IMR-90 (cell line): ENCODE data around the gene BTBD9. TPM values are rescaled to one million over a fixed set of nuclear protein-coding genes. Genes with fewer than 3 reads are reported as not detected.

Experiments used
- ATAC-seq: fragments of 200-7000 bp; cut with Tn5 transposase; 2 replicates; pipeline ENCODE4 v1.9.1; 2020; ENCODE audit warnings: low read depth, mild to moderate bottlenecking, moderate library complexity
- BruUV-seq: library from RNA; stranded (reverse); fragments of 400-500 nt; replicated peaks from 2 replicates; lab custom pipeline; 2021; lab: Mats Ljungman, UMichigan
- CTCF ChIA-PET: fragments of 300-600 bp; formaldehyde crosslinking; extraction: SDS; loops from one replicate; lab custom pipeline; 2021; ENCODE audit warnings: antibody characterized with exemption; lab: Yijun Ruan, JAX
- POLR2A ChIA-PET: fragments of 300-600 bp; sonication (Branson Sonifier 250); formaldehyde crosslinking; loops from one replicate; lab custom pipeline; 2022; ENCODE audit warnings: antibody characterized with exemption; ENCODE audit not compliant: unreplicated experiment; lab: Charles Lee
- DNase-seq: peaks from one replicate; pipeline ENCODE4 v3.0.0; 2013
- H2AFZ ChIP-seq: replicated peaks from 2 replicates; pipeline ENCODE3; 2013; ENCODE audit warnings: low read length, mild to moderate bottlenecking; ENCODE audit not compliant: poor library complexity
- H2AK5ac ChIP-seq: 2 replicates; pipeline ENCODE4 v1.6.1; 2013; ENCODE audit warnings: low read depth, low read length, inconsistent platforms
- H2AK9ac ChIP-seq: replicated peaks from 2 replicates; pipeline ENCODE3; 2013; ENCODE audit warnings: mild to moderate bottlenecking, low read depth, low read length, moderate library complexity; ENCODE audit not compliant: poor library complexity
- H2BK120ac ChIP-seq: 2 replicates; pipeline ENCODE4 v1.6.1; 2013; ENCODE audit warnings: low read depth, low read length, inconsistent platforms
- H2BK15ac ChIP-seq: 3 replicates; pipeline ENCODE4 v1.6.1; 2013; ENCODE audit warnings: low read depth, low read length, inconsistent platforms
- H2BK20ac ChIP-seq: 2 replicates; pipeline ENCODE4 v1.6.1; 2013; ENCODE audit warnings: low read depth, mild to moderate bottlenecking, inconsistent platforms, low read length, moderate library complexity
- H2BK5ac ChIP-seq: 2 replicates; pipeline ENCODE4 v1.6.1; 2013; ENCODE audit warnings: mild to moderate bottlenecking, low read depth, low read length, inconsistent platforms; ENCODE audit not compliant: poor library complexity, severe bottlenecking
- H3K14ac ChIP-seq: replicated peaks from 2 replicates; pipeline ENCODE4 v1.6.1; 2013; ENCODE audit warnings: low read depth, low read length, inconsistent platforms
- H3K18ac ChIP-seq: 2 replicates; pipeline ENCODE4 v1.6.1; 2013; ENCODE audit warnings: low read depth, low read length, control low read depth
- H3K23ac ChIP-seq: 2 replicates; pipeline ENCODE4 v1.6.1; 2013; ENCODE audit warnings: low read depth, low read length, inconsistent platforms
- H3K27ac ChIP-seq: 2 replicates; pipeline ENCODE4 v1.5.1; 2013; ENCODE audit warnings: mild to moderate bottlenecking, control low read depth, low read length; ENCODE audit not compliant: insufficient read depth
- H3K27me3 ChIP-seq: 2 replicates; pipeline ENCODE4 v1.6.1; 2013; ENCODE audit warnings: low read length; ENCODE audit not compliant: control insufficient read depth, insufficient read depth
- H3K36me3 ChIP-seq: 2 replicates; pipeline ENCODE4 v1.6.1; 2013; ENCODE audit warnings: low read length, mixed read lengths; ENCODE audit not compliant: control insufficient read depth, insufficient read depth
- H3K4ac ChIP-seq: 2 replicates; pipeline ENCODE4 v1.6.1; 2013; ENCODE audit warnings: low read depth, low read length, inconsistent platforms
- H3K4me1 ChIP-seq: 2 replicates; pipeline ENCODE4 v1.6.1; 2013; ENCODE audit warnings: low read length, mixed read lengths; ENCODE audit not compliant: control insufficient read depth, insufficient read depth
- H3K4me2 ChIP-seq: 2 replicates; pipeline ENCODE4 v1.6.1; 2013; ENCODE audit warnings: low read depth, mild to moderate bottlenecking, control low read depth, low read length, moderate library complexity
- H3K4me3 ChIP-seq: 2 replicates; pipeline ENCODE4 v1.5.1; 2013; ENCODE audit warnings: low read depth, mild to moderate bottlenecking, control low read depth, low read length, moderate library complexity; ENCODE audit not compliant: insufficient read depth
- H3K56ac ChIP-seq: 2 replicates; pipeline ENCODE4 v1.6.1; 2013; ENCODE audit warnings: low read length, inconsistent platforms; ENCODE audit not compliant: insufficient read depth; ENCODE audit errors: extremely low read depth
- H3K79me1 ChIP-seq, 2 experiments: 2 replicates each; pipeline ENCODE4 v1.6.1; 2013; ENCODE audit warnings: low read length in 2 of 2, inconsistent platforms in 1 of 2, low read depth in 1 of 2
- H3K9ac ChIP-seq: 2 replicates; pipeline ENCODE4 v1.6.1; 2013; ENCODE audit warnings: low read depth, low read length, control low read depth
- H3K9me1 ChIP-seq: 2 replicates; pipeline ENCODE4 v1.6.1; 2013; ENCODE audit warnings: low read length, inconsistent platforms; ENCODE audit not compliant: insufficient read depth
- H3K9me3 ChIP-seq: 2 replicates; pipeline ENCODE4 v1.6.1; 2013; ENCODE audit warnings: low read length; ENCODE audit not compliant: control insufficient read depth, insufficient read depth
- H4K20me1 ChIP-seq: 2 replicates; pipeline ENCODE4 v1.6.1; 2013; ENCODE audit warnings: low read length, inconsistent platforms; ENCODE audit not compliant: insufficient read depth
- H4K5ac ChIP-seq: 2 replicates; pipeline ENCODE4 v1.6.1; 2013; ENCODE audit warnings: mild to moderate bottlenecking, low read depth, low read length, control low read depth
- H4K8ac ChIP-seq, 2 experiments: 2 replicates each; pipeline ENCODE4 v1.6.1; 2013; ENCODE audit warnings: low read depth in 2 of 2, low read length in 2 of 2, control low read depth in 1 of 2, inconsistent platforms in 1 of 2
- H4K91ac ChIP-seq: 2 replicates; pipeline ENCODE4 v1.6.1; 2013; ENCODE audit warnings: low read depth, low read length, inconsistent platforms; ENCODE audit not compliant: insufficient read depth
- CHD1 ChIP-seq: IDR thresholded peaks from 2 replicates; pipeline ENCODE4 v1.6.1; 2012; ENCODE audit warnings: low read depth, low read length, improper control_type of control experiment
- CTCF ChIP-seq: conservative IDR thresholded peaks from 2 replicates; pipeline ENCODE4 v1.5.1; 2012; ENCODE audit warnings: mild to moderate bottlenecking, low read depth, low read length, improper control_type of control experiment
- ELK1 ChIP-seq: fragments of 150-350 bp; IDR thresholded peaks from 2 replicates; pipeline ENCODE4 v1.6.1; 2016; ENCODE audit warnings: low read depth, mild to moderate bottlenecking, low read length, moderate library complexity, borderline replicate concordance
- FOS ChIP-seq: fragments of 150-350 bp; IDR thresholded peaks from 2 replicates; pipeline ENCODE4 v1.6.1; 2016; ENCODE audit warnings: low read depth, low read length
- MXI1 ChIP-seq: IDR thresholded peaks from 2 replicates; pipeline ENCODE4 v1.6.1; 2012; ENCODE audit warnings: low read depth, mild to moderate bottlenecking, low read length, moderate library complexity, borderline replicate concordance
- NFE2L2 ChIP-seq: fragments of 150-350 bp; IDR thresholded peaks from 2 replicates; pipeline ENCODE4 v1.6.1; 2016; ENCODE audit warnings: low read depth, mild to moderate bottlenecking, low read length
- RAD21 ChIP-seq: IDR thresholded peaks from 2 replicates; pipeline ENCODE4 v1.6.1; 2012; ENCODE audit warnings: low read length, improper control_type of control experiment
- RFX5 ChIP-seq: IDR thresholded peaks from 2 replicates; pipeline ENCODE4 v1.8.0; 2012; ENCODE audit warnings: low read depth, mild to moderate bottlenecking, low read length, moderate library complexity
- WGBS, 2 experiments: methylation state at CpG; one replicate each; pipeline versions ENCODE4 v1.1.5 to v1.1.7; 2013; ENCODE audit warnings: missing lambda C conversion rate in 2 of 2; ENCODE audit not compliant: insufficient read length in 1 of 2; ENCODE audit errors: extremely low coverage in 2 of 2; 5-methylcytosine and 5-hydroxymethylcytosine counted together
- dilution Hi-C: fragments of 300-500 bp; cut with HindIII; formaldehyde crosslinking; loops from one replicate; pipeline ENCODE4 v1.14.3; 2018; ENCODE audit warnings: low sequenced_read_pairs; ENCODE audit not compliant: unreplicated experiment
- in situ Hi-C: fragments of 300-500 bp; cut with MboI; formaldehyde crosslinking; loops from 3 replicates; pipeline ENCODE4 v1.14.3; 2019; ENCODE audit warnings: low sequenced_read_pairs, inconsistent platforms, mixed read lengths
- intact Hi-C: fragments of 100-400 bp; cut with micrococcal nuclease; formaldehyde crosslinking; loops from 2 replicates; pipeline ENCODE4 v1.10.0; 2022
- polyA plus RNA-seq, 3 experiments: library from polyadenylated mRNA; depleted of rRNA; stranded (reverse); fragments of >200 nt; gene quantifications; 2 replicates each; pipeline ENCODE4 v1.2.3, GENCODE V29; 2012; ENCODE audit warnings: low replicate concordance in 1 of 3
- total RNA-seq: library from RNA; depleted of rRNA; stranded (reverse); fragments of >200 nt; gene quantifications from 2 replicates; pipeline ENCODE4 v1.2.3, GENCODE V29; 2012

Gene BTBD9
- total and polyA plus RNA-seq, 2 of the 4 experiments (the other 2 are of a cell fraction): 4.1 to 22.0 TPM

- H2AFZ ChIP-seq: no peak overlapping the region
- H3K4me3 ChIP-seq: no peak overlapping the region
- no peak overlapping the region for H2BK5ac ChIP-seq
- no peaks in the 10 kb centered on the region for H4K20me1 ChIP-seq
- ATAC-seq (no peak), DNase-seq (no peak)
- no peak overlapping the region for H4K91ac ChIP-seq
- H3K18ac ChIP-seq: no peak overlapping the region
- H3K23ac ChIP-seq: no peak overlapping the region
- no peaks in the 10 kb centered on the region for H3K27me3 ChIP-seq
- H4K5ac ChIP-seq: no peak overlapping the region
- no peaks in the 10 kb centered on the region for H3K9me3 ChIP-seq
- no peak overlapping the region for H3K9ac ChIP-seq
- no peak overlapping the region for H2AK5ac ChIP-seq
- H2BK20ac ChIP-seq: no peak overlapping the region
- H3K14ac ChIP-seq: no peak overlapping the region
- in situ Hi-C loops (no loop called here), intact Hi-C loops (no loop called here), dilution Hi-C loops (no loop called here)
- no peaks in the 10 kb centered on the region for H3K36me3 ChIP-seq
- H3K4ac ChIP-seq: no peak overlapping the region
- H3K79me1 ChIP-seq: no peaks in the 10 kb centered on the region
- no peak overlapping the region for H2AK9ac ChIP-seq
- peaks cover 3% of the 10 kb centered on the region; the same call in 1 of the 2 replicates for H3K9me1 ChIP-seq
- no peak overlapping the region for H3K27ac ChIP-seq
- CTCF ChIA-PET: no interaction called here
- peaks cover 5% of the 10 kb centered on the region for H3K4me1 ChIP-seq
- H2BK120ac ChIP-seq: no peak overlapping the region
- no peak overlapping the region for H3K56ac ChIP-seq
- WGBS, 2 experiments: no CpG with 5 or more reads among the region's 3 CpGs
- no TSS peak for BruUV-seq
- POLR2A ChIA-PET: no interaction called here
- no peak overlapping the region for H4K8ac ChIP-seq
- no peak overlapping the region for H2BK15ac ChIP-seq
- no peak overlapping the region for H3K4me2 ChIP-seq
- TF ChIP-seq RFX5 (no peak), ELK1 (no peak), MXI1 (no peak), FOS (no peak), CHD1 (no peak), NFE2L2 (no peak), RAD21 (no peak), CTCF (no peak)
Measured at GRCh38 chr6:38212116-38212515, 427.6 kb downstream of the BTBD9 start.
